GM19463 (cell line): ENCODE data around the gene MDN1.
"Not testable (repeated sequence)": the region's sequence is repeated elsewhere in the genome, so short reads cannot be mapped to it uniquely, and the experiment has no call there.

Experiments
- ATAC-seq: cut with Tn5 transposase; IDR thresholded peaks from one replicate; pipeline ENCODE4 v1.9.1; 2021; ENCODE audit warnings: mild to moderate bottlenecking, moderate library complexity; ENCODE audit not compliant: unreplicated experiment

MDN1 gene

DNA sequence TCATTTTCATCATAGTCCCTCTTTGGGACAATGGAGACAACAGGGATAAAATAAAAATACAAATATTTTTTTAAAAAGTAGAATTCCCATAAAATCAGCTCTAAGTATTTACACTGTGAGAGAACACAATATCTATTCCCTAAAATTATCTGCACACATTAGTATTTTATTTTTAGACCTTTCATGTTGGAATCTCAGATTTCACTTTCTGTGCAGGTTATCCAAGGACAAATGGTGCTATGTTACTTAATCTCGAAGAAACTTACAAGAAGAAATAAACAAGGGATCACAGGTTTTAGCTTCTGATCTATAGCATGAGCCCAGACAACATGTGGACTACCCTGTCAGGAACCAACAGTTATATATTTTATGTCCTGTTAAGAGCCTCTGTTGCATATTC lies 158.0 kb downstream of the MDN1 start:
- no peak for ATAC-seq

DNA sequence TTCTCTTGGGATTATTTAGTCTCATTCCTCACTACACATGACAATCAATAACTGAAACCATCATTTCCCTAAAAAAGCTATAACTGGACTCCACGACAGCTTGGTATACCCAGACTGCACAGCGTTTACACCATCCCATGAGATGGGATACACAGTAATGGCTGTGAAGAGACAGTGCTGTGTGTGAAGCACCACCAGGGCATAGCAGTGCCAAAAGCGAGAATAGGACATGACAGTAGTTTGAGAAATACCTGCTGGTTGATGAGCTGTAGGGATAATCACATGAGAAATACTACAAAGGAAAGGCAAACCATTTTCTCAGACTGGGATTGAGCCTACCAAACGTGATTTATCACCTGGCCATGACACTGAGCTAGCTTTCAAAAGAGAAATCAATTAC lies 158.6 kb downstream of the MDN1 start:
- no peak for ATAC-seq

DNA sequence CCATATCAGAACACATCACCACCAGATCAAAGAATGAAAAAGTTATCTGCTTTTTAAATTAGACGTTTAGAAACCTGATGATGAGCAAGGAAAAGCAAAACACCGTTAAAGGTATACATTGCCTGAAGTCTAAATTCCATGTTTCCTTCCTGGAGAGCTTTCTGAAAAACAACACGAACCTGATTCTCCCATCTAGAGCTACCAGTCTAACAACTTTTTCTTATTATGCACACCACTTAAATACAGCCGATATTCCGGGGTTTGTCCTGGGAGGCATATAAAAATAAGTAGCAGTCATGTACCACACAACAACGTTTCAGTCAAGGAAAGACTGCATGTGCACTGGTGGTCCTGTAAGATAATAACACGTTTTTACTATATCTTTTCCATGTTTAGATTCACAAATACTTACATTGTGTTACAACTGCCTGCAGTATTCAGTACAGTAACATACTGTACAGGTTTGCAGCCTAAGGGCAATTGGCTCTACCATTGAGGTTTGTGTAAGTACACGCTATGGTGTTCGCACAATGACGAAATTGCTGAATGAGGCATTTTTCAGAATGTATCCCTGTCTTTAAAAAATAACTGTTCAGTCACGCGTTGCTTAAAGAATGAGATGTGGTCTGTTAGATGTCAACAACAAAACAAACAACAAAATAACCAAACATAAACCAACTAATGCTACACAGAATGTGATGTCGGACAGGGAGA lies 162.0 kb downstream of the MDN1 start:
- no peak for ATAC-seq

DNA sequence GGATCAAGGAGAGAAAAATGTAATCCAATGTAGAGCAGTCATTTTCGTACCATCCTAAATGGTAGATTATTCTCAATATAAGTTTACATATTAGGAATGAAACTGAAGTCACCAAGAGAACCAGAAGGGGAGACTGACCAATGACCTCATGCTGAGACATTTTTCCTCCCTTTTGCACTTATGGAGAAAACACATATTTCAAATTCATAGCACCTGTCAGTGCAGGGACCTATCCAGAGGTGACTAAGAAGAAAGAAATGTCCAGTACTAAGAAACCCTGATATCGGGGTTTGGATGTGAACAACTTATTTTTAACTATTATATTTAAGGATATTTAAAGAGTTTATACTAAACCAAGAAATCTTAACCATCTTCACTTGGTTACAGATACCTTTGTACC lies 164.5 kb downstream of the MDN1 start:
- ATAC-seq: no peak

DNA sequence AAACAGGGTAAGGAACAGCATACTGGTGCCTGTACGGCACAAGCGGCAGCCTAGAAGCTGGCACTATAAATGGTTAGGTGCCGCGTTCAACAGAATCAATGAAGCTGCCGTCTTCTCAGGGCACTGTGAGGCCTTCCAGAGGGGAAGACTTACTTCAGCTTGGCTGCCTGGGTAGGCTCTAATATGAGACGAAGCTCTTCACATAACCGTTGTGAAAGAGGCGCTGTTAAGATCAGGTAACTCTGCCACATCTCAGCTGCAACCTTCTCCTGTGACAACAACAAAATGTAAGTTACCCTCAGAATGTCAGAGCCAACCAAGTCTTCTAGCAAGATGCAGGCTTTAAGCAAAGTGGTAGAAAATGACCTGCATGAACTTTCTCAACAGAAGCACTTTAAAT lies 169.0 kb downstream of the MDN1 start:
- ATAC-seq: no peak

DNA sequence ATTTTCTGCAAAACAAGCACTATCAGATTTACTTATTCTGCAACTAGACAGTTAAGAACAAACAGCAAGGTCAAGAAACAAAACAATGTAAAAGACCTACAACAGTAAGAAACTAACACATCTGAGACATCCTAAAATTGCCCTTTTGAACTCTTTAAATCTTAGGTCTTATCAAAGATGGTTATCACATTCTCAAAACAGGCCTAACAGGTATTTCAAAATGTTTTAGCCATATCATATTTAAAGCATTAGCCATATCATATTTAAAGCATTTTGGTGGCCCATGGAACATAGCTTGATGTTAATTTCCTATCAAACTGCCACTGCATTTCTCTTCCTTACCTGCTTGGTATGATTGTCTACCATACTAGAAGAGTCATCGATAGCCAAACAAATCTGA lies 169.9 kb downstream of the MDN1 start:
- ATAC-seq: no peak

DNA sequence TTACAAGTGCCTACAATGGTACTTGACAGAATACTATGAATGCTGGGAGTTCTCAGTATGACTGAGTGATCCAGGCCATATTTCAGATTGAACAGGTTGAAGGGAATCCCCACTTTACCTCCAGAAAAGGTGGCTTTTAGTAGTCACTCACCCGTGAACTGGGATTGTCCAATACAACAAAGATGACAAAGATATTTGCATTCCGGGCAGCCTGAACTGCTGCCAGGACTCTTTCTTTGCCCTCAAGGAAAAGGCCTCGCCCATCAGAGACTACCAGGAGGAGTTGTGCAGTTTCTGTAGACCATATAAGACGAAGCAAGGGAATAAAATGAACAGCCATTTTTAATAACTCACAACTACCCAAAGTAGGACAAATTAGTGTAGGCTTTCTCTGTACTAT lies 174.7 kb downstream of the MDN1 start:
- no peak for ATAC-seq

DNA sequence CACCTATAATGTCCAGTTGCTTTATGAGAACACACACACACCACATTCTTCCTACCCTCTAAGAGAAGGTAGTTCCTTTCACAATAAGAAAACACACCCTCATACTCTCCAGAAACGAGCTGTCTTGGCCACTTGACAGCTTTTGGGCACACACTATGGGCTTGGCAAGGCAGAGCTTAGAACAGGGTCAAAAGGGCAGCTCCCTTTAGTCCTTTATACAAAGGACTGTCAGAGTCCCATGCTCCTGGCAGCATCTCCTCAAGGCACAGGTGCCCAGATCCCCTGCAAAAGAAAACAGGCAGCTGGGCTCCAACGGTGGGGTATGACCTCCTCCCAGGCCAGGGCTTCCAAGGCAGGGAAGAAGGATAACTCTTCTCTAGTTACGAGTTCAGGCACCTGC lies 176.2 kb downstream of the MDN1 start:
- ATAC-seq: no peak

DNA sequence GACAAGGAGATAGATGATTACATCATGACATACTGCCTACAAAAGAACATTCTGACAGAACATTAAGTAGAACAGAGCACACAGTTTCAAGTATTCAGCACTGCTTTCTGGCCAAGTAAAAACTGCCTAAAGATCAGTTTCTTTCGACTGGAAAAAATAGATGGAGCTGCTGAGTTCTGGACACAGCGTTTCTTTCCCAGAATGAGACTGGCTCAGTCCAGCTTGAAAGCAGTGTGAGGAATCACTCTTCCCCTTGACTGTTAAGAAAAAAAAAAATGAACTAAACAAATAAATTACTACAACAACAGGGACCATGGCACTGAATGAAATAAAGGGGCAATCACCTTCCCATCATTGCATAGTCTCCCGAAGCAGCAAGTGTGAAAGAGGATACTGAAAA lies 176.6 kb downstream of the MDN1 start:
- ATAC-seq: no peak

DNA sequence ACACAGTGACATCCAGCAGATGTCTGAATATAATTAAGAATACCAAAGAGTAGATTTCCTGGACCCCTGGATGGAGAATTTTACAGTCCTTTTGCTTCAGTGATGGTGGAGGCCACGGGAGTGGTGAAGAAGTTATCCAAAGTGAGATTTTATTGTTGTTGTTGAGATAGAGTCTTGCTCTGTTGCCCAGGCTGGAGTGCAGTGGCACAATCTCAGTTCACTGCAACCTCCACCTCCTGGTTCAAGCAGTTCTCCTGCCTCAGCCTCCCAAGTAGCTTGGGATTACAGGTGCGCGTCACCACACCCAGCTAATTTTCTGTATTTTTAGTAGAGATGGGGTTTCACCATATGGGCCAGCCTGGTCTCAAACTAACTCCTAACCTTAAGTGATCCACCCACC lies 178.0 kb downstream of the MDN1 start:
- not testable (repeated sequence) for ATAC-seq

DNA sequence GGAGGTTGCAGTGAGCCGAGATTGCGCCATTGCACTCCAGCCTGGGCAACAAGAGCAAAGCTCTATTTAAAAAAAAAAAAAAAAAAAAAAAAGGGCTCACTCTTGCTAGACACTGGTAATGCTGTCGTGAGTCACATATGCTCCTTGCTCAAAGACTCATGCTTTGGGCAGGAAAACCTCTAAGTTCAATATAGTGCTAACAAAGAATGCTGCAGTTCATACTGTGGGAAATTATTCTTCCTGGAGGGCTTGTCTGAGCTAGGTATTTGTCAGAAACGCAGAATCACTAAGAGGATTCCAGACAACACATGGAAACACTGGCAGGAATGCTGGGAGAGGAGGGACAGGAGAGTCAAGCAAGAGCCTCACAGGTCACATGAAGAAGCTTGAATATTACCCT lies 178.8 kb downstream of the MDN1 start:
- ATAC-seq: no peak

DNA sequence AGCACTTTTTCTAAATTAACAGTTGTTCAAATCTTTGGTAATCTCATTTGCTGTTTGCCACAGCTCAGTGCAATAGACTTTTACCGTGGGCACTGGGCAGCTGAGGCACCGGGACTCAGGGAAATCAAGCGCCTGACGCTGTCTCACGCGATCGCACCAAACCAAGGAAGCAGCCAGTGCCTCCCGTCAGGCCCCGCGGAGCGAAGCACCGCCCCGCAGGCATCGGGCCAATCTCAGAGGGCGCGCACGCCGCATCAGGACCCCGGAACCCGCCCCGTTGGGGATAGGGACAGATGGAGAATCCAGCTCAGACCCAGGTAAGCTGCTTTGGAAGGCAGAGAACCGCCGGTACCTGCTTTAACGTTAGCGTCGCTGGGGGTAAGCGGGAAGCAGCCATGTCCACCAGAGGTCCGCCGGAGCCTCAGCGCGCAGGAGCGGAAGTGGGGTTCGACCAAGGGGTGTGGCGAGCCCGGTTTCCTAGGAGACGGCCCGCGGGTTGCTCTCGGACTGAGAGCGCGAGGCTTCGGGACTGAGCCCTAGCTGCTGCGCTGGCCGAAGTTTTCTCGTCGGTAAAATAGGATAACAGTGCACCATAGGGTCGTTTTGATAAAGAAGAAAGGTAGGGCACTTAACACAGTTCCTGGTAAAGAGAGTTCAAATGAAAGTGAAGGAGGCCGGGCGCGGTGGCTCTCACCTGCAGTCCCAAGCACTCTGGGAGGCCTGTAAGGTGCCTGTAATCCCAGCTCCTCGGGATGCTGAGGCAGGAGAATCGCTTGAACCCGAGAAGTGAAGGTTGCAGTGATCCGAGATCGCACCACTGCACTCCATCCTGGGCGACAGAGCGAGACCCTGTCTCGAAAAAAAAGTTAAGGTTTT lies 181.0 kb downstream of the MDN1 start, which contains the start of gene LYRM2:
LYRM2 (minus strand) TSS at position 428 of the 876 bp plus-strand sequence; CDS start at position 397, 31 bp downstream.
- peak; percentile 99 for ATAC-seq

DNA sequence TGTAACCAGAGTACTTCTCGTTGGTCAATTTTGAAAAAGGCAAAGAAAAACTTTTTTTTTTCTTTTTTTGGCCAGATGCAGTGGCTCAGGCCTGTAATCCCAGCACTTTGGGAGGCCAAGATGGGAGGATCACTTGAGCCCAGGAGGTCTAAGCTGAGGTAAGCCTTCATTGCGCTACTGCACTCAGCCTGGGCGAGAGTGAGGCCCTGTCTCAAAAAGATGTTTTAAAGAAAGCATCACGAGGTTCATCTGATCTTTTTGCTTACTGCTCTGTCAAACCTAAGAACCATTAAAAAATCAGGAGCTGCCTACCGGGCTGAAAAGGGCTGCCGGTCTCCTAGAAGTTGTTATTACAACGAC lies 181.7 kb downstream of the MDN1 start:
- ATAC-seq: no peak

DNA sequence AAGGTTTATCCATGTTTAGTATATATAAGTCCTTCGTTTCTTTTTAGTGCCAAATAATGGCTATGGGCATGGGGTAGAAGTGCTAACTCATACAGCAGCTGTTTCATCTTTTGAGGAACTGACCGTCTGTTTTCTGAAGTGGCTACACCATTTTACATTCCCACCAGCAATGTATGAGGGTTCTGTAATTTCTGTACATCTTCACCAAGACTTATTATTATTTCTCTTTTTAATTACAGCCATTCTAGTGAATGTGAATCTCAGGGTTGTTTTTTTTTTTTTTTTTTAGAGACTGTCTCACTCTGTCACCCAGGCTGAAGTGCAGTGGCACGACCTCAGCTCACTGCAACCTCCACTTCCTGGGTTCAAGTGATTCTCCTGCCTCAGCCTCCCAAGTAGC lies 183.2 kb downstream of the MDN1 start:
- not testable (repeated sequence) for ATAC-seq

DNA sequence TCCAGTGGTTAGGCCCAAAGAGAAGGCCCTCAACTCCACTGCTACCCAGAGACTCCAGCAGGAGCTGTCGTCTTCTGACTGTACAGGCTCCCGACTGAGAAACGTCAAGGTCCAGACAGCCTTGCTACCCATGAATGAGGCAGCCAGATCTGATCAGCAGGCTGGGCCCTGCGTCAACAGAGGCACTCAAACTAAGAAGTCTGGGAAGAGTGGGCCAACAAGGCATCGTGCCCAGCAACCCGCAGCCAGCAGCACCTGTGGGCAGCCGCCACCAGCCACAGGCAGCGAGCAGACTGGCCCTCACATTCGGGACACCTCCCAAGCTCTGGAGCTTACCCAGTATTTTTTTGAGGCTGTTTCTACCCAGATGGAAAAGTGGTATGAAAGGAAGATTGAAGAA lies 189.1 kb downstream of the MDN1 start:
- no peak for ATAC-seq

DNA sequence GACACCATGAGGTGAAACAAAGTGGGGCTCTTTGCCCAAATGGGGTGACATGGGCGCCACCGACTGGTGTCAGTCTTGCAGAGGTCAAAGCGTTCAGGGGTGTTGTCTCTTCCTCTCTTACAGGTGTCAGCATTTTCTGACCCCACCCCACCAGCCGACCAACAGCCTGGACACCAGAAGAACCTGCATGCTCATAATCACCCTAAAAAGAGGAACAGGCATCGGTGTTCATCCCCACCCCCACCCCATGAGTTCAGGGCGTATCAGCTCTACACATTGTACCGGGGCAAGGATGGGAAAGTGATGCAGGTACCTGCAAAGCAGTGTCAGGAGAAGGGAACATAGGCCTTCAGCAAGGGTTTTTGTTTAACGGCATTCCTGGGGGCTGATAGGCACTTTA lies 195.8 kb downstream of the MDN1 start:
- no peak for ATAC-seq

DNA sequence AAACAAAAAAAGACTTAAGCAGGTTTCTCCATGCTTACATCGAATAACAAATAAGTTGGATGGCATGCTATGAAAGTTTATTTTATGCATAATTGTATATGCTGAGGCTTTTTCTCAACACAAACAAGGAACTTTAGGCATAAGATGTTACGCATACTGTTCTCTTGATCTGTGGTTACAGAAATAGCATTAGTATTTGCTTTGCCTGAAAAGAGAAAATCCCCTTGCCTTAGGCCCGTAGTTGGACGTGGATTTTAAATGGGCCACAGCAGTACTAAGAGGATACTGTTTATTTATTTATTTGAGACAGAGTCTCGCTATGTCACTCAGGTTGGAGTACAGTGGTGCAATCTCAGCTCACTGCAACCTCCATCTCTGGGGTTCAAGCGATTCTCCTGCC lies 200.0 kb downstream of the MDN1 start:
- ATAC-seq: no peak

DNA sequence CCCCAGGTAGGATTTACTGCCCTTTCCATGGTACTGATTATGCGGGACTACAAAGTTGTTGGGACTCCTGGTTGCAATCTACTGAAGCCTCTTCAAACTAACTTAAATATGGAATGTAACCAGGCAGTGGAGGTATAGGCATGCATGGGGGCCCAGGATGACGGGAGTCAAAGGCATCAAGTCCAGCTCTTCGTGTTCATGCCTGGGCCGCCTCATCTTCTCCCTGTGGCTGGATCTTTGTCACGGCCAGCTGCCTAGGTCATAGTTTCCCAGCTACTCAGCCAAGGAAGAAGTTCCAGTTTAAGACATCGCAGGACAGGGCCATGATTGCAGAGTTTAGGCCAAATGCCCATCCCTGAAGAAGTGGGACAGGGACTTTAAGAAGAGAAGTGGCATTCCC lies 201.6 kb downstream of the MDN1 start:
- no peak for ATAC-seq

DNA sequence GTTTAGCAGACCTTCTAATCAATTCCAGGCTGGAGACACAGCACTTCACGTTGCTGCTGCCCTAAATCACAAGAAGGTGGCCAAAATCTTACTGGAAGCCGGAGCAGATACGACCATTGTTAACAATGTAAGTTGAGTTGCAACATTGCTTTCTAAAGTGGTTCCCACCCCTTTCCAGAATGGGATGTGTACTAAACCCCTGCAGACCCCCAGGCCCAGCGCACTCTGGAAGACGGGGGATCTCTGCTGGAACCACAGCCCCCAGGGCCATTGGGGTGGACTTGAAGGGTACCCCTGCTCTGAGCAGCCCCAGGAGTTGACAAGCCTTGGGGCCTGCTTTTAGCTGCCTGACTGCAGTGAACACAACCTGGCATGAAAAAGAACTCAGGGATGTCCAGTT lies 203.1 kb downstream of the MDN1 start:
- ATAC-seq: no peak

DNA sequence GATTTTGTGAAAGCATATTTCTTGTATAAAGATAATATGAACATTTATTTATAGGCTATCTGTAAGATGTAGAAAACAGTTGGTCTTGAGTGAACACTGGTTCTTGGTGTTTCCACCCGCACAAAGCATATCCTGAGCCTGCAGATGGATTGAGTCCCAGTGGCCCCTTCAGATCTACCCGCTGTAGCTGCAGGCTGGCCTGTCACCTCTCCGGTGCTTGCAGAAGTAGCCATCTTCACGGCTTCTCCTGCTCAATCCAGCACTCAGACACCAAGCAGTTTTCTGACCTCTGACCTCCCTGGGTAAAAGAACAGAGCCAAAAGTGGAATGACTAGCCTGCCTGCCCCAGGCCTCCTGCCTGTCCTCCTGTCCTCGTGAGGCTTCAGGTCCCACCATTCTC lies 203.7 kb downstream of the MDN1 start:
- ATAC-seq: no peak

DNA sequence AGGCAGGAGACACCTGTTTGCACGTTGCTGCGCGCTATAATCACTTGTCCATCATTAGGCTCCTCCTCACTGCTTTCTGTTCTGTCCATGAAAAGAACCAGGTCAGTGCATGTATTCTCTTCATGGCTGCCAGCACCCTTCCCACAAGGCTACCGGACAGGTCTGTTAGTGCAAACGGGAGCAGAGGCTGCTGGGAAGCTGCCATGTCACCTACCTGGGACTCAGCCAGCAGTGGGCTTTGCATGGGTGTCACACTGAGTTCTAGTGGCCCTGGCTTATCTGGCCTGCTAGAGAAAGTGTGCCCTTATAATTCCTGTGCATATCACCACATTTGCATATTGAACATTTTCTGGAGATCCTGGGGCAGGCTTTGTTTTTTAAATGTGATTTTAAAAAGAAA lies 205.8 kb downstream of the MDN1 start:
- ATAC-seq: no peak

DNA sequence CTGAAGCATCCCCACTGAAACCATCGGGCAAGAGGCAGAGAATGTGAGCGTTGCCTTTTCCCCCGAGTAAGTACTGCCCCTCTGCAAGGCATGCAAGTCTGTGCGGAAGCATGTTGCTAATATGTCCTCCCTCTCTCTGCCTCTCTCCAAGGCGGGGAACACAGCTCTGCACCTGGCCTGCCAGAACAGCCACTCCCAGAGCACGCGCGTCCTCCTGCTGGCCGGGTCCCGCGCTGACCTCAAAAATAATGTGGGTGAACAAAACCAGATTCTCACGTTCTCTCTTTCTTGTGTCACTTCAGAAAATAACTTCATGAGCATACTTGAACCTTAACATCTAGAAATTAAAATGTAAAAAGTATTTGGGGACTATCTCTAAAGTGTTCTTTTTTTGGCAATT lies 207.5 kb downstream of the MDN1 start:
- ATAC-seq: no peak
